ENCODE results near the gene DVL1.
"Not testable (repeated sequence)": the region's sequence is repeated elsewhere in the genome, so short reads cannot be mapped to it uniquely, and the experiment has no call there.

DVL1 gene

DNA sequence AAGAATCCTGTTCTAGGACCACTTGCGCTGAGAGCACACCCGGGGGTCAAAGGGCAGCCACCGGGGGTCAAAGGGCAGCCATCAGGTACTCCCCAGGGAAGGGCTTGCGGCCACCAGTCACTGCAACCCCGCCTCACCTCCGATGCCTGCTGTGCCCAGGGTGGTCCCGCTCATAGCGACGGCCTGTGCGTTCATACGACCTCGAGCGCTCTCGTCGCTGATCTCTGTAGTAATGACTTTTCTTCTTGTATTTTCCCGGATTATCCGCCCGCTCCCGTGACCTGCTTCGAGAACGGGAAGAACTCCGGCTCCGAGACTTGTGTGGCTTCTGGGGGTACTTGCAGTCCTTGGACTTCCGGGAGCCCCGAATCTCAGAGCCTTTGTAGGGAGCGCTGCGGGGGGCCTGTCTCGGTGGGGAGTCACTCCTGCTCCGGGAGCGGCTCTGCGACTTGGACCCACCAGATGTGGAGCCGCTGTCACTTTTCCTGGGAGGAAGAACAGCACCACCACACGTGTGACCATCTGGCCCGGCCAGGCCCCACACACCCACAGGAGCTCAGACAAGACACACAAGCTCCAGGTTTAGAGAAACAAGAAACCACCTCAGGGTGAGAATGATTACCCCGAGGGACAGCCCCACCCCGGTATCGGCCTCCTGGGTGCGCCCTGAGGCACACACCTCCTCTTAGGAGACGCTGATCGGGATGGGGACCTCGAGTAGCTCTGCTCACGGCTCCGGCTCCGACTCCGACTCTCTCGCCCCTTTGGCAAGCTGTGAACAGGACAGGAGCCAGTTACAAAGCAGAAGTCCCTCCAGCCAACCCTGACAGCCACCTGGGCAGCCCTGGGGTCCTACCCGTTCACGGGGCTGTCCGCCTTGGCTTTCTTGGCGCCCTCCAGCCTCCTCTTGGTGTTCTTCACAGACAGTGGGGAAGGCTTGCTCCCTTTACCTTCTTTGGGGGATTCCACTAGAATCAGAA, 38.2 kb upstream of the DVL1 start:
- 96% methylated on average over 50 of the region's 50 CpGs for WGBS
- no peak overlapping the region for H3K4me3 ChIP-seq (ENCODE audit: low read length)
- no peaks in the 10 kb centered on the region for H3K27me3 ChIP-seq (ENCODE audit: insufficient read depth, low read length)
- peaks cover 72% of the 10 kb centered on the region for H3K36me3 ChIP-seq (ENCODE audit: insufficient read depth, low read length)
- no peaks in the 10 kb centered on the region for H3K9me3 ChIP-seq (ENCODE audit: insufficient read depth, low read depth, low read length)
- no peaks in the 10 kb centered on the region for H3K4me1 ChIP-seq (ENCODE audit: insufficient read depth, low read length)
- no peak overlapping the region for H3K27ac ChIP-seq (ENCODE audit: low read depth, low read length)
- H3K9ac ChIP-seq (ENCODE audit: low read depth, low read length) = no peak overlapping the region

- no peak overlapping the region for H3K4me3 ChIP-seq (ENCODE audit: low read length)
- H3K9ac ChIP-seq (ENCODE audit: low read depth, low read length) = no peak overlapping the region
- H3K27me3 ChIP-seq (ENCODE audit: insufficient read depth, low read length) = no peaks in the 10 kb centered on the region
- H3K9me3 ChIP-seq (ENCODE audit: insufficient read depth, low read depth, low read length) = no peaks in the 10 kb centered on the region
- 96% methylated on average over 8 of the region's 8 CpGs for WGBS
- H3K27ac ChIP-seq (ENCODE audit: low read depth, low read length) = no peak overlapping the region
- H3K4me1 ChIP-seq (ENCODE audit: insufficient read depth, low read length) = no peaks in the 10 kb centered on the region
- peaks cover 57% of the 10 kb centered on the region for H3K36me3 ChIP-seq (ENCODE audit: insufficient read depth, low read length)
Measured at GRCh38 chr1:1385931-1386330, 36.7 kb upstream of the DVL1 start.

- 93% methylated on average over 28 of the region's 29 CpGs for WGBS
- not testable (repeated sequence) for H3K27ac ChIP-seq (ENCODE audit: low read depth, low read length); H3K9ac ChIP-seq (ENCODE audit: low read depth, low read length); H3K9me3 ChIP-seq (ENCODE audit: insufficient read depth, low read depth, low read length); H3K4me3 ChIP-seq (ENCODE audit: low read length); H3K4me1 ChIP-seq (ENCODE audit: insufficient read depth, low read length); H3K27me3 ChIP-seq (ENCODE audit: insufficient read depth, low read length)
- peaks cover 51% of the 10 kb centered on the region for H3K36me3 ChIP-seq (ENCODE audit: insufficient read depth, low read length)
Measured at GRCh38 chr1:1385339-1385738, 36.1 kb upstream of the DVL1 start.

- WGBS = 82% methylated on average over 8 of the region's 8 CpGs
- Histone ChIP-seq H3K4me1 (ENCODE audit: insufficient read depth, low read length) (no peaks in the 10 kb centered on the region), H3K27ac (ENCODE audit: low read depth, low read length) (no peak overlapping the region), H3K4me3 (ENCODE audit: low read length) (no peak overlapping the region), H3K9ac (ENCODE audit: low read depth, low read length) (no peak overlapping the region), H3K9me3 (ENCODE audit: insufficient read depth, low read depth, low read length) (no peaks in the 10 kb centered on the region), H3K36me3 (ENCODE audit: insufficient read depth, low read length) (peaks cover 11% of the 10 kb centered on the region), H3K27me3 (ENCODE audit: insufficient read depth, low read length) (no peaks in the 10 kb centered on the region)
Measured at GRCh38 chr1:1381294-1381693, 32.1 kb upstream of the DVL1 start.

DNA sequence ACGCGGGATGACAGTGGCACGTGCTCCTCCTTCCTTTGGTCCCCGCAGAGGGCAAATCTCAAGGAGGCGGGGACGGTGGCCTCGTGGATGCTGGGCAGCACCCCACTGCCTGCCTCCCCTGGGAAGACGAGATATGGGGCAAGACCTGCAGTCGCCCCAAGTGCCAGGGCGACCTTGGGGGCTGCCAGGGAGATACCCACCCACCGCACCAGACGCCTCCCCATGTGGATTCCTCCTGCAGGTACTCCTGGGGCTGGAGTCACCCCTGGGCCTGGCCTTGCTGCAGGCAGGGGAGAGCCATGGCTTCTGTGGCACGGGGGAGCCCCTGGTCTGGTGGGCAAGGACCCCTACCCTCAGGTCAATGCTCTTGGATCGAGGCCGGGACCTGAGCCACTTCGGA, 31.6 kb upstream of the DVL1 start:
- H3K36me3 ChIP-seq (ENCODE audit: insufficient read depth, low read length) = peaks cover 6% of the 10 kb centered on the region
- no peak overlapping the region for H3K9ac ChIP-seq (ENCODE audit: low read depth, low read length)
- no peaks in the 10 kb centered on the region for H3K27me3 ChIP-seq (ENCODE audit: insufficient read depth, low read length)
- no peaks in the 10 kb centered on the region for H3K9me3 ChIP-seq (ENCODE audit: insufficient read depth, low read depth, low read length)
- 96% methylated on average over 16 of the region's 16 CpGs for WGBS
- no peak overlapping the region for H3K27ac ChIP-seq (ENCODE audit: low read depth, low read length)
- H3K4me3 ChIP-seq (ENCODE audit: low read length) = no peak overlapping the region
- H3K4me1 ChIP-seq (ENCODE audit: insufficient read depth, low read length) = peaks cover 3% of the 10 kb centered on the region; the same call in 1 of the 2 replicates

DNA sequence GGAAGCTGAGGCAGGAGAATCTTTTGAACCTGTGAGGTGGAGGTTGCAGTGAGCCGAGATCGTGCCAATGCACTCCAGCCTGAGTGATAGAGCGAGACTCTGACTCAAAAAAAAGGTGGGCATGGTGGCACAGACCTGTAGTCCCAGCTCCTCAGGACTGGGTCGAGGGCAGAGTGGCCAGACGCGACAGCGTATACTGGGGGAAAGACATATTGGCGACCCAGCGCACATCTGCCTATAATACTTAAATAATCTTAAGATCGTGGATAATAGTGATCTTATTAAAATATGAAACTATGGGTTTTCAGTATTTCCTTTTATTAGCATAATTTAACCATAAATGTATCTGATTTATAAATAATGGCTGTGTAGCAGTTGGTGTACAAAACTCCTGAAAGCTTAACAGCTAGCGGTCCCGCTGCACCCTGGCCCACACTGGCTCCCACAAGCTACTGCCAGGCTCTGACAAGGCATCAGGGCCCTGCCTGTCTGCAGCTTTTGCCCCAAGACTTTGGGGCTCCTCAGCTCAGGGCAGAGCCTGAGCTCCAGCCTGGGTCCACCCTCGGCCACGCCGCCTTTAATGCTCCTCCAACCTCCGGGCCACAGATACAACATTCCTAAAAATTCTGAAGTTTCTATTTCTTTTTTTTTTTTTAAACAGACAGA, 28.5 kb upstream of the DVL1 start:
- Histone ChIP-seq H3K4me1 (ENCODE audit: insufficient read depth, low read length) (peaks cover 7% of the 10 kb centered on the region; the same call in 1 of the 2 replicates), H3K4me3 (ENCODE audit: low read length) (no peak overlapping the region), H3K36me3 (ENCODE audit: insufficient read depth, low read length) (peaks cover 10% of the 10 kb centered on the region), H3K9ac (ENCODE audit: low read depth, low read length) (no peak overlapping the region), H3K27ac (ENCODE audit: low read depth, low read length) (no peak overlapping the region), H3K27me3 (ENCODE audit: insufficient read depth, low read length) (no peaks in the 10 kb centered on the region), H3K9me3 (ENCODE audit: insufficient read depth, low read depth, low read length) (no peaks in the 10 kb centered on the region)
- 95% methylated on average over 15 of the region's 16 CpGs for whole genome bisulfite sequencing

DNA sequence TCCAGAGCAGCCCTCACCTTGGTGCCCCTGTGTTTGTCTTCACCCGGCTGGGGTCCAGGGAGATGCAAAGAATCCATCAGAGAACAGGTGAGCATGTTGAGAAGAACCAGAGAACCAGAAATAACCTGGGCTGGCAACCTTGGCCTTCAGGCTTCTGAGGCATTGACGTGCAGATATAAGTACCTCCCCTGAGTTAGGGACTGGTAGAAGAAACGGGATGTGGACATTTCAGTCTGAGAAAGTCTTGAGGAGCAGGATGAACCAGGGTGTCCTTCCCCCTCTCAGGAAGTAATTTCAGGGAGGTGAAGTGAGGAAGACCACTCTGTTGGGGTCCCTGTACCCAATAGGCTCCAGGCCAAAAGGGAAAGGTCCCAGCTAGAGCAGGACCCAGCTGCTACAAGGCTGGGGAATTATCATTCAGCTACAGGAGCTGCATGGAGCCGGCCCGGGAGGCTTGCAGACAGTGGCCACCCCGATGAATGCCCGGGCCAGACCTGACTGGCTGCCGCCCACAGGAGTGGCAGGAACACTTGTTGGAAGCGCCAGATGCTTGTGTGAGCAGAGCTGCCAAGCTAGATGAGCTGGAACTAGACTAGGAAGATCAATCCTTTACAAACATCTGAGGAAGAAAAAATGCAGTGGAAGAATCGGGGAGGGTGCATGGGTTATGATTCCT, 27.5 kb upstream of the DVL1 start:
- Histone ChIP-seq H3K9me3 (ENCODE audit: insufficient read depth, low read depth, low read length) (no peaks in the 10 kb centered on the region), H3K9ac (ENCODE audit: low read depth, low read length) (no peak overlapping the region), H3K4me1 (ENCODE audit: insufficient read depth, low read length) (peaks cover 7% of the 10 kb centered on the region; the same call in 1 of the 2 replicates), H3K4me3 (ENCODE audit: low read length) (0 out of 2 replicates have a peak overlapping the region, but pooled peaks have one; percentile 92), H3K27ac (ENCODE audit: low read depth, low read length) (peak overlapping the region; percentile 62; the same call in 1 of the 2 replicates), H3K36me3 (ENCODE audit: insufficient read depth, low read length) (peaks cover 10% of the 10 kb centered on the region), H3K27me3 (ENCODE audit: insufficient read depth, low read length) (no peaks in the 10 kb centered on the region)
- 95% methylated on average over 10 of the region's 10 CpGs for WGBS

DNA sequence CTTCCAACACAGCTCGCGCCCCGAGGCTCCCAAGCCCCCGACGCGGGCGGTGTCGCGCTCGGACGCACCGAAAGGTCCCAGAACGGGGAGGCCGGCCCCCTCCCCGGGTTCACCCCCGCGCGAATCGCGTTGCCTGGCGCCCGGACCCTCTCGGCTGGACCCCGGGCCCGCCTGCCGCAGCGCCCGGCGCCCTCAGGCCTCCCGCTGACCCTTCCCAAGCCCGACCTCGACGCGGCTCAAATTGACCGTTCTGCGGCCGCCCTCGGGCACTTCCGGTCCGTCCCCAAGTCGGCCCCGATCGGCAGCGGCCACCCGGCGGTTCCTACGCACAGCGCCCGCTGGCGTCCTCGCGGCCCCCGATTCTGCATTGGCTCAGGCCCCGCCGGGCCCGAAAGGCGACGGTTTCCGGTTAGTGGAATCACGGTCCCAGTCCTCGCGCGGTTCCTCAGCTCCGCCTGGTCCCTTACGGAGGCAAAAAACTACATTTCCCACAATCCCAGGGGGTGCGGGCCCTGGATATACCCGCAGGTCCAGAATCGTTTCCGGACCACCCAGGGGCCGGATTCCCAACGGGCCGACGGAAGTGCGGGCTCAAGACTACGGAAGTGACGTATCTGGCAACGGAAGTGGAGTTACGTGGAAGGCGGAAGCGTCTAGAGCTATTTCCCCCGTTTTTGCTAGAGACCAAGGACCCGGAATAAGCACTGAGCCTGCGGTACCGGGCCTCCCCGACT, 25.9 kb upstream of the DVL1 start, which contains the start of gene AURKAIP1:
Gene AURKAIP1, minus strand, starts transcription at position 279 of the 734 bp plus-strand sequence. CDS start 451 bp downstream, outside the sequence.
- Histone ChIP-seq H3K36me3 (ENCODE audit: insufficient read depth, low read length) (peaks cover 10% of the 10 kb centered on the region), H3K27ac (ENCODE audit: low read depth, low read length) (peak within 1 kb of the TSS; percentile 87), H3K9ac (ENCODE audit: low read depth, low read length) (peak within 1 kb of the TSS; percentile 95), H3K27me3 (ENCODE audit: insufficient read depth, low read length) (no peaks in the 10 kb centered on the region), H3K9me3 (ENCODE audit: insufficient read depth, low read depth, low read length) (no peaks in the 10 kb centered on the region), H3K4me3 (ENCODE audit: low read length) (peak within 1 kb of the TSS; percentile 92), H3K4me1 (ENCODE audit: insufficient read depth, low read length) (peaks cover 7% of the 10 kb centered on the region; the same call in 1 of the 2 replicates)
- WGBS = under 1% methylated on average over 85 of the region's 85 CpGs

- peaks cover 10% of the 10 kb centered on the region for H3K36me3 ChIP-seq (ENCODE audit: insufficient read depth, low read length)
- peak overlapping the region; percentile 87 for H3K27ac ChIP-seq (ENCODE audit: low read depth, low read length)
- no peaks in the 10 kb centered on the region for H3K27me3 ChIP-seq (ENCODE audit: insufficient read depth, low read length)
- no peaks in the 10 kb centered on the region for H3K9me3 ChIP-seq (ENCODE audit: insufficient read depth, low read depth, low read length)
- peak overlapping the region; percentile 92 for H3K4me3 ChIP-seq (ENCODE audit: low read length)
- peak overlapping the region; percentile 95 for H3K9ac ChIP-seq (ENCODE audit: low read depth, low read length)
- peaks cover 7% of the 10 kb centered on the region; the same call in 1 of the 2 replicates for H3K4me1 ChIP-seq (ENCODE audit: insufficient read depth, low read length)
- 1% methylated on average over 24 of the region's 24 CpGs for WGBS
Measured at GRCh38 chr1:1374589-1374928, 25.3 kb upstream of the DVL1 start.

GRCh38 chr1:1373815-1374588, 24.8 kb upstream of the DVL1 start:
- WGBS = 57% methylated on average over 52 of the region's 52 CpGs
- Histone ChIP-seq H3K9me3 (ENCODE audit: insufficient read depth, low read depth, low read length) (no peaks in the 10 kb centered on the region), H3K9ac (ENCODE audit: low read depth, low read length) (peak overlapping the region; percentile 95), H3K27ac (ENCODE audit: low read depth, low read length) (no peak overlapping the region), H3K4me3 (ENCODE audit: low read length) (peak overlapping the region; percentile 92), H3K27me3 (ENCODE audit: insufficient read depth, low read length) (no peaks in the 10 kb centered on the region), H3K36me3 (ENCODE audit: insufficient read depth, low read length) (peaks cover 10% of the 10 kb centered on the region), H3K4me1 (ENCODE audit: insufficient read depth, low read length) (peaks cover 7% of the 10 kb centered on the region; the same call in 1 of the 2 replicates)

Measured in HUES64 (cell line).